PFSK-1 (cell line): ENCODE measurements around the gene CCSER1.

Source experiments
- FOXP2 ChIP-seq: optimal IDR thresholded peaks from 2 replicates; pipeline ENCODE3; 2011; ENCODE audit warnings: borderline replicate concordance, control low read depth, inconsistent platforms; ENCODE audit not compliant: insufficient read depth; ENCODE audit errors: extremely low read length, extremely low read depth
- SIN3A ChIP-seq: IDR thresholded peaks from 2 replicates; pipeline ENCODE4 v1.6.1; 2012; ENCODE audit warnings: mild to moderate bottlenecking, low read length, moderate library complexity, borderline replicate concordance; ENCODE audit not compliant: insufficient read depth
- TF ChIP-seq, protein P1 (sequence below), 2 experiments: IDR thresholded peaks; 2 replicates each; pipeline versions ENCODE4 v1.6.1 to v1.8.0; 2011 to 2012; ENCODE audit warnings: low read depth in 2 of 2, low read length in 2 of 2, control low read depth in 1 of 2, inconsistent platforms in 1 of 2, mild to moderate bottlenecking in 1 of 2, moderate library complexity in 1 of 2; ENCODE audit not compliant: insufficient read depth in 1 of 2

- no peak for TF ChIP-seq SIN3A
- TF ChIP-seq, protein P1, sequence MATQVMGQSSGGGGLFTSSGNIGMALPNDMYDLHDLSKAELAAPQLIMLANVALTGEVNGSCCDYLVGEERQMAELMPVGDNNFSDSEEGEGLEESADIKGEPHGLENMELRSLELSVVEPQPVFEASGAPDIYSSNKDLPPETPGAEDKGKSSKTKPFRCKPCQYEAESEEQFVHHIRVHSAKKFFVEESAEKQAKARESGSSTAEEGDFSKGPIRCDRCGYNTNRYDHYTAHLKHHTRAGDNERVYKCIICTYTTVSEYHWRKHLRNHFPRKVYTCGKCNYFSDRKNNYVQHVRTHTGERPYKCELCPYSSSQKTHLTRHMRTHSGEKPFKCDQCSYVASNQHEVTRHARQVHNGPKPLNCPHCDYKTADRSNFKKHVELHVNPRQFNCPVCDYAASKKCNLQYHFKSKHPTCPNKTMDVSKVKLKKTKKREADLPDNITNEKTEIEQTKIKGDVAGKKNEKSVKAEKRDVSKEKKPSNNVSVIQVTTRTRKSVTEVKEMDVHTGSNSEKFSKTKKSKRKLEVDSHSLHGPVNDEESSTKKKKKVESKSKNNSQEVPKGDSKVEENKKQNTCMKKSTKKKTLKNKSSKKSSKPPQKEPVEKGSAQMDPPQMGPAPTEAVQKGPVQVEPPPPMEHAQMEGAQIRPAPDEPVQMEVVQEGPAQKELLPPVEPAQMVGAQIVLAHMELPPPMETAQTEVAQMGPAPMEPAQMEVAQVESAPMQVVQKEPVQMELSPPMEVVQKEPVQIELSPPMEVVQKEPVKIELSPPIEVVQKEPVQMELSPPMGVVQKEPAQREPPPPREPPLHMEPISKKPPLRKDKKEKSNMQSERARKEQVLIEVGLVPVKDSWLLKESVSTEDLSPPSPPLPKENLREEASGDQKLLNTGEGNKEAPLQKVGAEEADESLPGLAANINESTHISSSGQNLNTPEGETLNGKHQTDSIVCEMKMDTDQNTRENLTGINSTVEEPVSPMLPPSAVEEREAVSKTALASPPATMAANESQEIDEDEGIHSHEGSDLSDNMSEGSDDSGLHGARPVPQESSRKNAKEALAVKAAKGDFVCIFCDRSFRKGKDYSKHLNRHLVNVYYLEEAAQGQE (IDR thresholded peaks at IDR 0.05; ENCODE audit: insufficient read depth in 1 of 2, low read depth in 2 of 2, low read length in 2 of 2): no peak
- no peak for TF ChIP-seq FOXP2
Measured at GRCh38 chr4:90926957-90927356, 799.8 kb downstream of the CCSER1 start.
